NCI-H2107 treated with DMSO at 0.1 percent for 48 hours (cell line): ENCODE measurements around the gene PIEZO1.
A peak's percentile ranks its signal among the peaks of the same experiment; 100 is the strongest.

Experiments
- DNase-seq: peaks from one replicate; lab custom pipeline; 2025; ENCODE audit not compliant: unreplicated experiment; lab: John Stamatoyannopoulos, UW

The PIEZO1 gene

DNA sequence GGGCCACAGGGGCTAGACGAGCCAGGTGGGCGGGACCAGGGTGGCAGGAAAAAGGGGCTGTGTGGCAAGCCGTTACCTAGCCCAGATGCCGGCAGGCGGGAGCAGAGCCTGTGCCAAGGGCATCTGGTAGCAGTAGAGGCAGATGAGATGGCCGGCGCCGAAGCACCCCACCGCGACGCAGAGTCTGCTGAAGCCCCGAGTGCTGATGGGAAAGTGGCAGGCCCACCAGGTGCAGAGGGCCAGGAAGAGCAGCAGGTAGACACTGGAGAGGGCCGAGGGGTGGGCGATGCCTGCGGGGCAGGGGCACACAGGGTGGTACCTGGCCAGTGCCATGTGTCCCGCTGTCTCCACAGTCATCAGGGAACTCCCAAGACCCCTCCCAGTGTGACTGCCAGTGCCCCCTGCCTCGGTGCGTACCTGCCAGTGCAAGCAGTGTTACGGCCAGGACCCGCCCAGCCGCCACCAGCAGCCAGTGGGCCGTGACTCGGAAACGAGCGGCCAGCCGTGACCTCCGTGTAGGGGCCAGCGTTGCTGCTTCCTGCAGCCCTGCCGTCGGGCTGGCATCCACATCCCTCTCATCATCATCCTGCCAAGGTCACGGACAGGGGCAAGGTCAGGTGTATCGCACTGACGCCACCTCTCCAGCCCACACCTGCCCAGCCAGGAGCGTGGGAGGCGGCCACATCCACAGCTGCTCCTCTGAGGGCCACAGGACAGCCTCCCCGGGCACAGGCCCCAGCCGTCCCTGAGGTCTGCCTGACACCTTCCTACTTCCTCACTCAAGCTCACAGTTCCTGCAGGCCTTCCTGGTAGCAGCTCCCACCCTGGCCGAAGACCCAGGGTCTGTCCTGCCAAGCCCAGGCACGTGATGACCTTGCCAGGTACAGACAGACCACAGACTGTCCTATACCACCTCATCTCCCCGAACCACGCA is 46.6 kb downstream of the PIEZO1 start:
- DNase-seq: no peak

DNA sequence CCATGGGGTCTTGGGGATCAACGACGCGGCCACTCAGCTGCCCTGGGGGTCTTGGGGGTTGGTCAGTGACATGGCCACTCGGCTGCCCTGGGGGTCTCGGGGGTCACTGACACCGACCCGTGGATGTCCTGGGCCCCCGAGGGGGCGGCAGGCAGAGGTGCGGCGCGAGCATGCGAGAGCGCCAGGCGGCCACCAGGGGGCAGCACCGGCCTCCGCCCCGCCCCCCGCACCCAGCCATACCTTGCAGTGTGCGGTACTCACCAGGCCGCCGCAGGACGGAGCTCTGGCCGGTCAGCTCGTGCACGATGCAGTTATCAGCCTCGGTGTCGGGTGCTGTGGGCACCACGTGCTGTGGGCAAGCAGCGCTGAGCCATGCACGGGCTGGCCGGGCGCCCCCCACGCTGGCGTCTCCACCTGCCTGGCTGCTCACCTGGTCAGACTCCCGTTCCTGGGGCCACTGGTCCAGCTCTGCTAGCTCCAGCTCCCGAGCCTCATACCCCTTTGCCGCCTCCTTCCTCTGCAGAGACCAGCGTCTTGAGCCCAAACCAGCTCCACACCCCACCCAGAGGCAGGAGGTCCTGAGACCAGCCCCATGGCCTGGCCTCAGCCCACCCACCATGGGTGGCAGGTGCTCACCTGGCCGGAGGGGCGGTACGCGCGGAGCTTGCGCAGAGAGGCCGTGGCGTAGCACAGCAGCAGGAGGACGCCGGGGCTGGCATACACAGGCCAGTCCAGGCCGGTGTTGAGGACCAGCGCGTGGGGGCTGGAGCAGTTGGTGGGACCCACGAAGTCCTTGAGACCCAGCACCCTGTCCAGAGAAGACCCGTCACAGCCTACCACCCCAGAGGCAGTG is 47.5 kb downstream of the PIEZO1 start:
- no peak for DNase-seq

DNA sequence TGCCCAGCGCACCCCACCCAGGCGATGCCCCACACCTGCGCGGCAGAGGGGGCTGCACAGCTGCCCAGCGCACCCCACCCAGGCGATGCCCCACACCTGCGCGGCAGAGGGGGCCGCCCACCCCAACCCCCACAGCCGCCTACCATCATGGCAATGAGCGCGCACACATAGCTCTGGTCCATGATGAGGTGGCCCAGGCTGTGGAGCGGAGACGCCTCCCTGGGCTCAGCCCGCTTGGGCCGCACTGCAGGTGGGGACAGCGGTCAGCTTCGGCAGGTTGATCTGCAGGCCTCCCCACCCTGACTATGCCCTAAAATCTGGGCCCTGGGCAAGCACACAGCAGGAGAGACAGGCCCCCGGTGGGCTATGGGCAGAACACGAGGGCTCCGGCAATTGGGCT is 48.5 kb downstream of the PIEZO1 start:
- no peak for DNase-seq

DNA sequence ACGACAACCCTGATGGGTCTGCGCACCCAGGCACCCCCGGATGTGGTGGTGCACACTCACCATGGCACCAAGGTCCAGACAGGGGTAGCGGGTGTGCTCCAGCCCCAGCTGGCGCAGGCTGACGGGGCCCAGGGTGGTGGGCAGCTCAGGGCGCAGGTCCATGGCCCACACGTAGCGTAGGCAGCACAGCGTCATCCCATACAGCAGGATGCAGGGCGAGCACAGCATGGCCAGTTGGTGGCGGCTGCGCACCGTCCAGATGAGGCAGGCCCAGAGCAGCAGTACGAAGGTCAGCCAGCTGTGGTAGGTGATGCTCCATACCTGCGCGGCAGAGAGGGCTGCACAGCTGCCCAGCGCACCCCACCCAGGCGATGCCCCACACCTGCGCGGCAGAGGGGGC is 48.9 kb downstream of the PIEZO1 start:
- DNase-seq: no peak

DNA sequence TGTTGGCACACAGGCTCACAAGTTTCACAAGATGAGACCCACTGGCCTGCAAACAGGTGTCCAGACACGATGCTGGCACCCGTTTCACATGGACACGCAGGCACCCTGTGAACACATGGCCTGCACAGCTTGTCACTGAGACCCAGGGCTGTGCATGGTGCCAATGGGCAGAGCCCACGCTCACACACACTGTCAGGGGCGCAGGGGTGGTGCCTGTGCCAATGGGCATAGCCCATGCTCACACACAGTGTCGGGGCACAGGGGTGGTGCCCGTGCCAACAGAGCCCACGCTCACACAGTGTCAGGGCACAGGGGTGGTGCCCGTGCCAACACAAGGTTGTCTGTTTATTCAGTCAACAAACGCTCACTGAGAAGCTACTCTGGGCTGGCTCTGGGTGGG is 49.4 kb downstream of the PIEZO1 start:
- DNase-seq: no peak

DNA sequence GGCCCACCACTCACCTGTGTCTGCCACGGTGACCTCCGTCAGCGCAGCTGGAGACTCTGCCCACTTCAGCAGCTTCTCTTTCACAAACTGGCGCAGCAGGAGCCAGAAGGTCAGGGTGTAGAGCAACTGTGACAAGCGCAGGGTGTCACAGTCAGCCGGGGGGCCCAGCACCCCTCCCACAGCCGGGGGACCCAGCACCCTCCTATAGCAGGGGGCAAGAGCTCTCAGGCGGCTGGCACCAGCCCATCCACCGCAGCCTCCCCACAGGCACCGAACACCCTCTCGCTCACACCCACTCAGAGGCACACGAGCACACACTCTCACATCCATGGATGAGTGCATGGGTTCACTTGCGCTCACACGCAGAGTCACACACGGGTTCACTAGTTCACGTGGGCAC is 49.9 kb downstream of the PIEZO1 start:
- no peak for DNase-seq

DNA sequence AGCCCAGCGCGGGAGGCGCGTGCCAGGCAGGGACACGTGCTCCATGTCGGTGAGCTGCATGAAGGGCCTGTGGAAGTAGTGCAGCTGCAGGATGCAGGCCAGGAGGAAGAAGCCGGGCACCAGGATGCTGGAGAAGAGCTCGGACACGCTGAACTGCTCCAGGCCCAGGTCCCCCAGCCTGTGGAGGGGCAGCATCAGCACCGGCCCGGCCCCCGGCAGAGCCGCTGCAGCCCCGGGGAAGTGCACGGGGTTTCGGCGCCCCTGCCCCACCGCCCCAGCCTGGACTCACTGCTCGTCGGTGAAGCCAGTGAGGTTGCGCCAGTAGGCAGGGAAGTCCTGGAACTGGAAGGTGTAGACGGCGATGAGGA is 50.7 kb downstream of the PIEZO1 start:
- DNase-seq: no peak

DNA sequence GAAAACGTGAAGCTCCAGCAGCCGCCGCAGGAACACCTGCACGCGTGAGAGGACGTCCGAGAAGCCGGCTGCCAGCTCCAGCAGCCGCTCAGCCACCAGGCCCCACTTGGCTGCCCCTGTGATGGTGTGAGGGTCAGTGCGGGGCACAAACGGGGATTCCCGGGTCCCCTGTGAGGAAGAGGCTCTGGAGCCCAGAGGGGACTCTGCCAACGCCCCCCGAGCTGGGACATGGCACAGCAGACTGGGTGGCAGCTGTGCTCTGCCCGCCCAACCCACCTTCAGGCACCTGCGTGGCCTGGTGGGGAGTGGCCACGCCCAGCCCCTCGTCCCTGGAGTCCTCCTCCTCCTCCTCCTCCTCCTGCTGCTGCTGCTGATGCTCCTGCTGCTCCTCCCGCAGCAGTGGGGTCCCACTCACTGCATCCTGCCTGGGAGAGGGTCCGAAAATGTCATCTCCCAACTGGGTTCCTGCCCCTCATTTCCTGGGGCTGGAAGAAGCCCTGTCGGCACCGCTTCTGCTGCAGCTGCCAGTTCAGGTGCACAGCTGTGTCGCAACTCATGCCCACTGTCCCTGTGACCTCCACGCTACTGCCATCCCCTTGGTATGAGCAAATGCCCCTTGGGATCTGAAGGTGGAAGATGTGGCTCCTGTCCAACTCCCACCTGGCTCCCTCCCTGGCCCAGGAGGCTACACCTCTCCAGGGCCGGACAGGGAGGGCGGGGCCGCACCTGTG is 51.2 kb downstream of the PIEZO1 start:
- no peak for DNase-seq

DNA sequence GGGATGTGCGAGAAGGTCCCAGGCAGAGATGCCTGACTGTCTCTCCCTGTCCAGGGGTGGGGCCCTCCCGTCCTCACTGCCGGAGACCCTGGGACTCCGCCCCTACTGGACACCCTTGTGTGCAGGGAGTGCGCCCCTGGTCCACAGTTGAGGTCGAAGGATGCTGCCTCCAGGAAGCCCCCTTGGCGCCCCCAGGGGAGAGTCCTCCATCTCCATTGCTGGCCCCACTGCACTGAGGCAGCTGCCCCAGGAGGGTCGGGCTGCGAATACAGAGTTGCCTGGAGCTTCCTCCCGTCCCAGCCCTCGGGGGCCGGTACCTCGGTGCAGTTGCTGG is 52.1 kb downstream of the PIEZO1 start:
- DNase-seq: no peak

DNA sequence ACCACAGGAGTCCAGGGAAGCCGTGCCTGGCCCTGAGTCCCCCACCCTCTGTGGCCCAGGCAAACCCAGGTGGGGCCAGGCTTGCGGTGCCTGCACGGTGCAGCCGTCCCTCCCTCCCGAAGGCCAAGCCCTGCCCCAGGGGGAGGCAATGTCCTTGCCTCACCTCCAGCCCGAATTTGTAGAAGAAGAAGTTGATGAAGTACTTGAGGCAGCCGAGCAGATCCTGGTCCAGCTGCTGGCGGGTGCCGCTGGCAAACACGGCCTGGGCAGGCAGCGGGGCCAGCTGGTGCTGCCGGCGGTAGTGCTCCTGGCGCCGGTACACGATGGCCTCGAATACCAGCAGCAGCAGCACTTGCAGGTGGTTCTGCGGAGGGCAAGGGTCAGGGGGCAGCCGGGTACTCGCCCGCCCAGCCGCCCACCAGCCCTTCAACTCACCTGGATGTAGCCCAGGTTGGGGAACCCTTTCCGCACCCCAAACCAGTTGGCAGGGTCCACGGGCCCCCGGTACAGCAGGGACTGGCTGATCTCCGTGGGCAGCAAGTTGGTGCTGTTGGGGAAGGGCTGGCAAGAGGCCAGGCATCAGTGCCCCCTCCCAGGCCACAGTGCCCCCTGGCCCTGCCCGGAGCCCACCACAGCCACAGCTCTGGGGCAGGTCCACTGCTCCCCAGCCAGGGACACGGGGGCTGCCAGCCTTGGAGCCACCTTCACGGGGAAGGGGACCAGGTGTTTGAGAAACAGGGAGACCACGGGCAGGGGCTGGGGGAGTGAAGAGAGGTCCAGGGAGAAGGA is 52.7 kb downstream of the PIEZO1 start:
- no peak for DNase-seq

DNA sequence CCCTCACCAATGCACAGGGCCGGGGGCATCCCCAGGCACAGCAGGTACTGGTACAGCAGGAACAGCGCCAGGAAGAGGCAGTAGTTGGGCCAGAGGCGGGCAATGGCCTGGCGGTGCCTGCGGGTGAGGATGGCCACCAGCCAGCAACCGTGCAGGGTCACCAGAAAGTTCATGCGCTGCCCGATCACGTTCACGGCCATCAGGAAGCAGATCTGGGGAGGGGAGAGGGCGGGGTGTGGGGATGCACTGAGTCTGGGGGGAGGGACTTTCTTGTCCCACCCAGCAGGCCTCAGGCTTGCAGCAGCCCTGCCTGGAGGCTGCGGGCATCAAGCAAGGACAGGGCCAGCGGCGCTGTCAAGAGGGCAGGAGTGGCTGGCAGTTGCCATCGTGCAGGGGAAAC is 53.3 kb downstream of the PIEZO1 start:
- no peak for DNase-seq

DNA sequence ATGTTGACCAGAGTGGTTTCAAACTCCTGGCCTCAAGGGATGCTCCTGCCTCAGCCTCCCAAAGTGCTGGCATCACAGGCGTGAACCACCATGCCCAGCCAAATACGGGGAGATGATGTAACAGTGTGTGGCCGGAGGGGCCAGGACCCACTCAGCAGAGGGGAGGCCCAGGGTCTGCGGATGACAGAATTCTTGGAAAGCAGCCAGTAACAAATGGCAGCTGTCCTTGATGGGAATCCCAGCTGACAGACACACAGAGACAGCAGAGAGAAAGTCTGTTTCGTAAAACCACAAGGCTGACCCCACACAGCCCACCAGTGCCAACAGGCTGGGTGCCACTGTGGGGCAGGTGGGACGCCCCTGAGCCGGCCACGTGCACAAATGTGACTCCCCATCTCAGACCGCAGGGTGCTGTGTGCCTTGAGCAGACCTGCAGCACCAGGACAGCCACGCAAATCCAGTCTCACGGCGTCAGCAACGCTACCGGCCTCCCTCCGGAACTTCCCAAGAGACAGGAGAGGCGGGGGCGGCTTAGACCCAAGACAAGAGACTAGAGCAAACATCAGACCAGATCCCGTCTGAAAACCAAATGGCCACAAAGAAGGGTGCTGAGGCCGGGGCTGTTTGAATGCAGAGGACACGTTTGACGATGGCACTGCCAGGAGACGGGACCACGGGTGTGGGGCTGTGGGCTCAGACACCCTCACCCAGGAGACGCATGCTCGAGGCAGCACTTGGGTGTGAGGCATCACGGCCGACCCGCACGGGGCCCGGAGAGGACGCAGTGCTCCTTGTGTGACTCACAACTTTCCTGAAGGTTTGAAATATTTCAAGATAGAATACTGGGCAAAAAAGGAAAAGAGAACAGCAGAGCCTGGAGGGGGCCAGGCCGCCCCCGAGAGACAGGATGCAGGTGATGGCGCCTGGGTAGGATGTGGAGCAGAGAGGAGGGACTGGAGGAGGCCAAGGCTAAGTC is 54.1 kb downstream of the PIEZO1 start:
- DNase-seq: no peak

DNA sequence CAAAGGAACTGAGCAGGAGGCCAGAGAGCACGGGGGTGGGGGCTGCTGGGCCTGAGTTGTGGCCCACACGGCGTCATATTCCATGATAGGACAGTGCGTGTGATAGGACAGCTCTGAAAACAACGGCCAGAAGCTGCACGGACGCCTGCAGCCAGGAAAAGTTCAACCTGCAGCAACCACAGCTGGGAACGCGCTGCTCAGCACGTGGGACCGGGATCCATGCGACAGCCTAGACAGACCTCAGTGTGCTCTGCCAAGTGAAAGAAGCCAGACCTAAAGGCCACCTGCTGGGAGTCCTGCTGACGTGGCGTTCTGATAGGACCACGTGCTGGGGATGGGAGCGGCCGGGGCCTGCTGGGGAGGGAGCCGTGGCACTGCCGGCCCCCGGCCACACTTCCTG is 57.1 kb downstream of the PIEZO1 start:
- no peak for DNase-seq

DNA sequence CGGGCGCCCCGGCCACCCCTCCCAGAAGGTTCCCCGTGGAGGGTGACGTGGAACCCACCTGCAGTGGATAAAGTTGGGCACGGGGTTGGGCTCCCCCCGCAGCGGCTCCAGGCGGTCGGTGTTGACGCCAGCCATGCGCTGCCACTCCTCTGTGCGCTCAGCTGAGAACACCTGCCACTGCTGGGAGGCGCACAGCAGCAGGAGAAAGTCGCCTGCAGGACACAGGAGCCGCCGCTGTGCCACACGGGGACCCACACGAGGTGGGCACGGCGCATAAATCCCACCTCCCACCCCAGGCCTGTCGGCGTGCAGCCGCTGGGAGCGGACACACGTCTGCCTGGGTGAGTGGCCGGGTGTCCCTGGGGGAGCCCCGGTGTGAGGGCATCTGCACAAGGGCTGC is 58.0 kb downstream of the PIEZO1 start:
- peak; percentile 15 for DNase-seq

DNA sequence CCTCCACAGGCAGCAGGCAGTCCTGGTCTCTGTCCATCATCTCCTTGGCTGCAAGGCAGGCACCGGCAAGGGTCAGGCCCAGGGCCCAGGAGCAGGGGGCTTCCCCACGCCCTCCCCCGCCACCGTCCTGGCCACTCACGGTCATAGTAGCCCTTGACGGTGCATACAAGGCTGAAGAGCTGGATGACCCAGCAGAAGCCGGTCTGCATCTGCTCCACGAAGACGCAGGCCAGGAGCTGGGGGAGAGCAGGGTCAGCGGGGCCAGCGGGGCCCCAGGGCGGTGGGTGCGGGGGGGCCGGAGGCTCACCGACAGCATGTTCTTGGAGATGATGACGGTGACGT is 58.6 kb downstream of the PIEZO1 start:
- DNase-seq: no peak

DNA sequence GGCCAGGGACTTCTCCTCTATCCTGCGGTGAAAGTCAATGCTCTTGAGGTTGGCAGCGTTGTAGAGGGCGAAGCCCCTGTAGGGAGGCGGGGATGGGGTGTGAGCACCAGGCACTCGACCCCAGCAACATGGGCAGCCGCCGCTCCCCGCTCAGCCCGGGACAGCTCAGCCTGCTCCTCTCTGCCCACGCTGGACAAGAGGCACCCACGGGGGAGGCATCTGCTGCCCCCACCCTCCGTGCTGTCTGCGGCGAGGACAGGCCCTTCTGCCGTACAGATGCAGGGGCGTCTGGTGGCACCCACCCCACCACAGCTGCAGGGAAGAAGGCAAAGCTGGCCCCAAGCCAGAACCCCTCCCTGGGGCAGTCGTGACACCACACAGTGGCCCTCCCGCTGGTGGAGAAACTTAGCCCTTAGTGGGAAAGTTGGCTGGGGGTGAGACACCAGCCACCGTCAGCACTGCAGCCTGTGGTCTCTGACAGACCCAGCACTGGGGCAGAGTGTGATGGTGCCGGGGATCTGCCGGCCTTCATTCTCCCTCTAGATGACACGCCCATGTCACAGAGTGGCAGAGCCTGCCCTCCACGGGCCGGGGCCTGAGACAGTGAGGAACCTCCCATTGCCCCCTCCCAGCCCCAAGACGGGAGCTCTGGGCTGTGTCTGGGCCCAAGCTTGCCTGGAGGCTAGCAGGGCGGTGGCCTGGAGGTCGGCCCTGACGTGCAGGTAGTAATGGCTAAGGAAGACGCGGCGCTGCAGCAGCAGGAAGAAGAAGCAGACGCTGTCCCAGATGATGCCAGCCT is 59.2 kb downstream of the PIEZO1 start:
- DNase-seq: no peak

DNA sequence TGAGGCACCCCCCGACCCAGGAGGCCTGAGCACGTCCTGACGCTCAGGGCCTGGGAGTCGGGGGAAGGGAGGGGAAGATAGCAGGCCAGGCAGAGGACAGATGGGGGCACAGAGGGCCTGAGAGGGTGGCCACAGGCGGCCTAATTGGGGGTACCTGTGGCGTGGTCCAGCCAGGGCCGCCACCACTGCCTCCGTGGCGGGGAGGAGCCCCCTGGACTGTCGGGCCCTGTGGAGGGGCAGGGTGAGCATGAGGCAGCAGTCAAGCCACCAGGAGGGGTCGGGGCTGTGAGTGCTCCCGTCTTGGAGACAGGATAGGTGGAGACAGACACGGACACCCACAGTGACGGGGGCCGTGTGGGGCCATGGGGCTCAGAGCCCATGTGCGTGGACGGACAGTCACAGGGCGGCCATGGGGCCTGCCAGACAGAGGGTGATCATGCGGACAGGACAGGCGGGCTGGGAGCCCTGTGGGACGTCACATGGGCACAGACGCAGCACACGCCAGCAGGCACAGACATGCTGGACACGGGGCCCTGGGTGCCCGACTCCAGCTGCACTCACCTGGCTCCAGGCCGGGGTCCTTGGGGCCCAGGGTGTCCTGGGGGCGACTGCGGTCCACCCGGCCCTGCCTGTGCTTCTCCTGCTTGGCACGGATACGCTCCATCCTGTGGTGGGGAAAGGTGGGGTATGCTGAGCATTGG is 60.0 kb downstream of the PIEZO1 start:
- no peak for DNase-seq

DNA sequence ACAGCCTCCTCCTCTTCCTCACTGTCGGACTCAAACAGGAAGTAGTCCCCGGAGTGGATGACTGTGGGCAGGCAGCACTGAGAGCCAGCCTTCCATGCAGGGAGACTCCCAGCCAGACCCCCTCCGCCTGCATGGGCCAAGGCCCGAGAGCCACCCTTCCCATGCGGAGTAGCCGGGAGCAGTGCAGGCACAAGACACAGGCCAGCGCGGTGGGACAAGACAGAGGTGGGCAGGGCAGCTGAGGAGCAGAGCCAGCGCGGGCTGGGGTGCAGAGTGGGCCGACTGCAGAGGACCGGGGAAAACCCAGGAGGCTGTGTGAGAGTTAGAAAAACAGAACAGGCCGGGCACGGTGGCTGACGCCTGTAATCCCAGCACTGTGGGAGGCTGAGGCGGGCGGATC is 61.1 kb downstream of the PIEZO1 start:
- DNase-seq: no peak
